ENCODE data around the gene ARAP1.

- no peak for TF ChIP-seq POLR2AphosphoS5 (IDR thresholded peaks at IDR 0.05; ENCODE audit: low read depth, low read length)
- no peak for TF ChIP-seq POLR2A (IDR thresholded peaks at IDR 0.05; ENCODE audit: low read depth, low read length)
Measured at GRCh38 chr11:72720784-72721183, 31.4 kb downstream of the ARAP1 start.

Measured in GM12892 (cell line).